ENCODE measurements around the gene DEFB131B.
"Not testable (repeated sequence)": the region's sequence is repeated elsewhere in the genome, so short reads cannot be mapped to it uniquely, and the experiment has no call there.

DEFB131B gene, protein sequence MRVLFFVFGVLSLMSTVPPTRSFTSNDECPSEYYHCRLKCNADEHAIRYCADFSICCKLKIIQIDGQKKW

DNA sequence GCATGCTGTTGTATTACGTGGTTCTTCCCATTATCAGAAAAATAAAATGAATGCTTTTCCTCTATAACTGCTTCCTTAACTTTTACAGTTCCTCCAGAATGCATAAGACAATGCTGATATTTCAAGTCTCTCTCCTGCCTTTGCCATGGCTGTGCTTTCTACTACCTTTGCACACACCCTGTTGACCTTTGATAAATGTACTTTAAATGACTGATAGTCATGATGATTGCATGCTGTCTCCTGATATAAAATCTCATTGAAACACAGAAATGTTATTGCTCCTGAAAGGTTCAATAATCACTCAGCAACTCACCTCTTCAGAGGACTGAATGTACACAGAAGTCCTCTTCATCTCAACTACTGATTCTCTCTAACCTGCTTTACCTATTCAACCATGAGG lies at the start of gene DEFB131B:
DEFB131B (plus strand) TSS at position 395 of the 400 bp plus-strand sequence; CDS start at position 395, 0 bp downstream.
- not testable (repeated sequence) for DNase-seq

DNA sequence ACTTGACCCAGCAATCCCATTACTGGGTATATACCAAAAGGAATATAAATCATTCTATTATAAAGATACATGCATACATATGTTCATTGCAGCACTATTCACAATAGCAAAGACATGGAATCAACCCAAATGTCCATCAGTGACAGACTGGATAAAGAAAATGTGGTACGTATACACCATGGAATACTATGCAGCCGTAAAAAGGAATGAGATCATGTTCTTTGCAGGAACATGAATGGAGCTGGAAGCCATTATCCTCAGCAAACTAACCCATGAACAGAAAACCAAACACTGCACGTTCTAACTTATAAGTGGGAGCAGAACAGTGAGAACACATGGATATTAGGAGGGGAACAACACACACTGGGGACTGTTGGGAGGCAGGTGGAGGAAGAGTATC lies 49.0 kb upstream of the DEFB131B start:
- DNase-seq: not testable (repeated sequence)

DNA sequence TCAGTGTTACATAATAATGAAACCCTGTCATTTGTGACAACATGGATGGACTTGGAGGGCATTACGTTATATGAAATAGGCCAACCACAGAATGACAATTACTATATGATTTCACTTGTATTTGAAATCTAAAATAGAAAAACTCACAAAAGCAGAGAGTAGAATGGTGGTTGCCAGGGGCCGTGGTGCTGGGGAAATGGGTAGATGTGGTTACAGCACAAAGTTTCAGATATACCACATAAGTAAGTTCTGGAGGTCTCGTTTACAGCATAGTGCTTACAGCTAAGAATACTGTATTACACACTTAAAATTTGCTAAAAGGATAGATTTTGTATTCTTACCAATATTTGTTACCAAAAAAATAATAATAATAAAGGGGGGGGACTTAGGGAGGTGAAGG lies 48.6 kb upstream of the DEFB131B start:
- DNase-seq: not testable (repeated sequence)

DNA sequence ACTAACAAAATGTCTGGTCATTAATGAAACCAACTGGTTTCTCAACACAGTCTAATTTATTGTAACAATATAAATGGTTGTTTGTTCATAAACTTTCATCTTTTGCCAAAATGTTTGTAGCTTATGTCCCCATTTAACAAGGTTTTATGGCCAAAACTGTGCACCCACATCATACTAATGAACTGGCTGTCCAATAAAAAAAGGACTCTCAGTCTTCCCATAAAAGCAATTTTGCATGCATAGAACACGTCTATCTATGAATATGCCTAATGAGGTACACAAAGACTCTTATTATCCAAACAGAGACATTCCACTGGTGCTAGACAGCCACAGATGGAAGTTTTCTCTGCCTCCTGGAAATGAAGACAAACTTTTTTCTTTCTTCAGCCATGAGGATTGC lies 45.4 kb upstream of the DEFB131B start, which contains the start of gene DEFB108B:
DEFB108B (plus strand) TSS at position 390 of the 400 bp plus-strand sequence; CDS start at position 390, 0 bp downstream.
- not testable (repeated sequence) for DNase-seq

DNA sequence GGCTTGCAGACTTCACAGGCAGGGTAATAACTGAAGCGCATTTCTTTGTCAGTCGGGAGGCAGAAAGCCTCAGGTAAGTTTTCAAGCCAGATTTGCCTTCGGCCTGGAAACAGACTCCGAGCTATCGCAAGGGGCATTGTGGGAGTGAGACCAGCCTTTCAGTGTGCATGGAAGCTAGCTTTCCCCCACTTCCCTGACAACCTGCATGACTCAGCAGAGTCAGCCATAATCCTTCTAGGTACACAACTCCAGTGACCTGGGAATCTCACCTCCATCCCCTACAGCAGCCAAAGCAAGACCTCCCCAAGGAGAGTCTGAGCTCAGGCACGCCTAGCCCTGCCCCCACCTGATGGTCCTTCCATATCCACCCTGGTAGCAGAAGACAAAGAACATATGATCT lies 35.5 kb upstream of the DEFB131B start:
- not testable (repeated sequence) for DNase-seq

DNA sequence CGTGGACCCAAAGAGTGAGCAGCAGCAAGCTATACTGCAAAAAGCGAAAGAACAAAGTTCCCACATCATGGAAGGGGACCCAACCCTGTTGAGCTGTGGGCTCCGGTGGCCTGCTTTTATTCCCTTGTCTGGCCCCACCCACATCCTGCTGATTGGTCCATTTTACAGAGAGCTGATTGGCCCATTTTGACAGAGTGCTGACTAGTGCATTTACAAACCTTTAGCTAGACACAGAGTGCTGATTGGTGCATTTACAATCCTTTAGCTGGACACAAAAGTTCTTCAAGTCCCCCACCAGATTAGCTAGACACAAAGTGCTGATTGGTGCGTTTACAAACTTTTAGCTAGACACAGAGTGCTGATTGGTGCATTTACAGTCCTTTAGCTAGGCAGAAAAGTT lies 34.9 kb upstream of the DEFB131B start:
- DNase-seq: not testable (repeated sequence)

DNA sequence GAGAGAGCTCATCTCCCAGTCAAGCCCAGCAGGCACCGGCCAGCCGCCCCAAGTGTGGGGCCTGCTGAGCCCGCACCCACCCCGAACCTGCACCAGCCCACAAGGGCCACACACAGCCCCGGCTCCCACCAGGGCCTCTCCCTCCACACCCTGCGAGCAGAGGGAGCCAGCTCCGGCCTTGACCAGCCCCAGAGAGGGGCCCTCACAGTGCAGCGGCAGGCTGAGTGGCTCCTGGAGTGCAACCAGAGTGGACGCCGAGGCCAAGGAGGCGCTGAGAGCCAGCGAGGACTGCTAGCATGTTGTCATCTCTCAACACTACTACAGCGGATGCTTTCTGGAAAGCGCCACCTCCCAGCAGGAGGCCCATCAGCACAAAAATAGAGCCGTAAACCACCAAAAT lies 34.4 kb upstream of the DEFB131B start:
- no peak for DNase-seq

DNA sequence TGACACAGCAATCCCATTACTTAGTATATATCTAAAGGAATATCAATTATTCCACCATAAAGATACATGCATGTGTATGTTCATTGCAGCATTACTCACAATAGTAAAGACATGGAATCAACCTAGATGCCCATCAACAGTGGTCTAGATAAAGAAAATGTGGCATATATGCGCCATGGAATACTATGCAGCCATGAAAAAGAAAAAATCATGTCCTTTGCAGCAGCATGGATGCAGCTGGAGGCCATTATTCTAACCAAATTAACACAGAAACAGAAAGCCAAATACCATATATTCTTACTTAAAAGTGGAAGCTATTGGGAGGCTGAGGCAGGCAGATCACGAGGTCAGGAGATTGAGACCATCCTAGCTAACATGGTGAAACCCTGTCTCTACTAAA lies 24.4 kb upstream of the DEFB131B start:
- not testable (repeated sequence) for DNase-seq

DNA sequence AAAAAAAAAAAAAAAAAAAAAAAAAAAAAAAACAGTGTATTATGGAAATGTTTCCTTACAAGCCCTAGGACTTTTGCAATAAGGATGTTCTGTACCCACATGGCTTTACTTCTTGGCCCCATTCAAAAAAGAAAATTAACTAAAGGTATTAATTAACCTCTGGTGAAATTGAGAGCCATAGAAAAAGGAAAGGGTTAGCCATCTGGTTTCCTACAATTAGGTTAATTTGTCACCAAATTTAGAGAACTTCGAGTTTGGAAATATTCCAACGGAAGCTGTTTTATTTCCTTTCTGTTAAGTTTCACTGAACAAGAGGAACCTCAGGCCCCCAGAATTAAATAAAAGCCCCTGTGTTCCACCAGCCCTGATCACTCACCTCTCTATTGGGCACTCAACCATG lies 22.4 kb upstream of the DEFB131B start:
- DNase-seq: not testable (repeated sequence)

DNA sequence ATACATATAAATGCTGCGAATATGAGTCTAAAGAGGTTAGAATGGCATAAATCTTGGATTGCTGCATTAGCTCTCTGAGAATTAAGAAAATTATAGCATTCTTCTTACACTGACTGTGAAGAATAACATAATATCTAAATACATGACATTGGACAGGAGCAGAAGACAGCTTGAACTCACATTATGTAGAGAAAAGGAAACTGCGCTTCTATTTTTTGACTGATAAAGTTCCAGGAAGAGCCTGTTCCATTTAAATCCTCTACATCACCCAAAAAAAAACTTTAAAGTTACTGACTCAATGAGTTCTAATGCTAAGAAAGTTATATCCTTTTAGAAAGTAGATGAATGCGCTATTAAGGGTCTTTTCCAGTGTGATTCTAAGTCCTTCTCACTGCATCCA lies 17.4 kb upstream of the DEFB131B start:
- not testable (repeated sequence) for DNase-seq

DNA sequence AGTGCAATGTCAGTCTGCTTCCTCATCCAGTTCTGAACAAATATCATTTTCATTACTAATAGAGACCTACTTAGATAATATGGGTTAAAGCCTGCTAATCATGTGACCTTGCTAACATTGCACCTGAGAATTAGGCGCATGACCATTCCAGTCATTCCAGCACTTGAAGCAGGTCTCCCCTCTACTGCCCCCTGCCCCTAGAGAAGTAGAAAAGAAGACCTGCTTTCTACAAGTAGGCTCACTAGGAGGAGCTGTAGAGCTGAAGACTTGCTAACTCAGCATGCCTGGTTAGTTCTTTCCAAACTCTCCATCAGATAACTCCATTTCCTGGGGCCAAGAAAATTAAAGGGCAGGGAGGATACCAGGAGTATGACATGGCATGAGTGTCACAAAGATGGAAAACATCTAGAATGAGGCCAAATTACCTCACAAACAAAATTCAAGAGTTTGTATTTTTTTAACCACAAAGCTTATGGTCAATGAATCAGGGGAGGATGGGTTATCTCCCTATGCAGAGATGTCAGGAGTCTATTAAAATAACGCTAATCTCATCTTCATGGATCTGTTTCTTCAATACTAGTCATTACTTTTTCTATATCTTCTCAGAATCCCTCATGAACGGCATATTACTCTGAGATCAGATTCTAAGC lies 14.2 kb upstream of the DEFB131B start:
- DNase-seq: peak; percentile 40

DNA sequence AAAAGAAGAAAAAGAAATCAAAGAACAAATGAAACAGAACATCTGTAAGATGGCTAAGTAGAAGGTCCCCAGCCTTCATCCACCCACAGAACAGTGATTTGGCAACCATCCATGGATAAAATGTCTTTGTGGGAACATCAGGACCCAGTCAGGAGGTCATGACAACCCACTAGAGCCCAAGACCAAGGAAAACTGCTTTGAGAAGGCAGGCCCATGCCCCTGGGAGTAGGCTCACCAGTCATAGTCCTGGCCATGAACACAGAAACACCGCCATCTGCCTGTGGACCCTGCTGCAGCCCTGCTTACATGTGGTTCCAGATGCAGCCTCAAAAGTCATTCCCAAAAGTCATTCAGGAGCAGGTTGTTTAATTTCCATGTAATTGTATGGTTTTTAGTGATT lies 11.0 kb upstream of the DEFB131B start:
- DNase-seq: not testable (repeated sequence)

DNA sequence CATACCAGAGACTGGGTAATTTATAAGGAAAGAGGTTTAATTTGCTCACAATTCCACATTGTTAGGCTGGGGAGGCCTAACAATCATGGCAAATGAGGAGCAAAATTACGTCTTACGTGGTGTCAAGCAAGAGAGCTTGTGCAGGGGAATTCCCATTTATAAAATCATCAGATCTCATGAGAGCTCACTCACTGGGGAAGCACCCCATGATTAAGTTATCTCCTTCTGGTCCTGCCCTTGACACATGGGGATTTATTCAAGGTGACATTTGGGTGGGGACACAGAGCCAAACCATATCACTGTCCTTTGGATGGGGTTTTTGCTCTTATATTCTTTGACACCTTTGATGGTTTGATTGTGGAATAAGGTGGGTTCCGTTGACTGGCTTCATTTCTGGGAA lies 8.3 kb upstream of the DEFB131B start:
- not testable (repeated sequence) for DNase-seq

DNA sequence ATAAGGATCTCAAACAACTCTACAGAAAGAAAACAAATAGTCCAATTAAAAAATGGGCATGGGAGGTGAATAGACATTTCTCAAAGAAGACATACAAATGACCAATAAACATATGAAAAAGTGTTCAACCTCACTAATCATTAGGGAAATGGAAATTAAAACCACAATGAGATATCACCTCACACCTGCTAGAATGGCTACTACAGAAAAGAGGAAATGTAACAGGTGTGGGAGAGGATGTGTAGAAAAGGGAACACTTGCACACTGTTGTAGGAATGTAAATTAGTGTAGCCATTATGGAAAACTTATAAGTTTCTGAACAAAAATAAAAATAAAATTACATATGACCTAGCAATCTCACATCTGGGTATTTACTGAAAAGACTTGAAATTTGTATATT lies 7.6 kb upstream of the DEFB131B start:
- DNase-seq: not testable (repeated sequence)

DNA sequence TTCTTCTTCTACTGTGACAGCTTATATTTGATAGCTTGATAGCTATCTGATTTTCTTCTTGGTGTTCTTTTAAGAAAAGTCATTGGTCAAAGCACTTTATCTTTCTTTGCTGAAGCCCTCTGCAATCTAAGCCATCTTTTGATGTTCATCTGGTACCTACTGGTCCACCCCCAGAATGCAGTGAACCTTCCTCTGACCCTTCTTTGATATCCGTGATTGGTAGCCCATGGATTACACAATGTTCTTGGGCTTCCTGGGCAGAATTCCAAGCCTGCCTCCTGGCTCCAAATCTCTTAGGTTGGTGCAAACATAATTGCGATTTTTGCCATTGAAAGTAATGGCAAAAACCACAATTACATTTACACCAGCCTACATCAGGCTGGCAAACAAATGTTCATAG lies 2.0 kb upstream of the DEFB131B start:
- not testable (repeated sequence) for DNase-seq

DNA sequence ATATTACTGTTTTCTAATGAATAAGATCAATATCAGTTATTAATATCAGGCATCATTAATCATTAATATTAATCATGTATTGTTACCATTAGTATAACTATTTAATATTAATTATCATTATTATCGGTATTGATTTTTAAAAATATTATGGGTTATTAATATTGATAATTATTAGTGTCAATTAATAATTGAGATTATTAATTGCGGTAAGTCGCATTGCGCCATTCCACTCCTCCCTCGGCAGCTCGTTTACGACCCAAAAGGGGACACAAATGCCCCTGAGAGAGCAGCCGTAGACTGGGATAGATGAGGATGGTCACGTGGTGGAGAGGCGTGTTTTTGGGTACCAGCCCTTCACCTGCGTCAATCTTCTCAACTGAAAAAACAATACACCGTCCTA lies 7.6 kb downstream of the DEFB131B start:
- not testable (repeated sequence) for DNase-seq

DNA sequence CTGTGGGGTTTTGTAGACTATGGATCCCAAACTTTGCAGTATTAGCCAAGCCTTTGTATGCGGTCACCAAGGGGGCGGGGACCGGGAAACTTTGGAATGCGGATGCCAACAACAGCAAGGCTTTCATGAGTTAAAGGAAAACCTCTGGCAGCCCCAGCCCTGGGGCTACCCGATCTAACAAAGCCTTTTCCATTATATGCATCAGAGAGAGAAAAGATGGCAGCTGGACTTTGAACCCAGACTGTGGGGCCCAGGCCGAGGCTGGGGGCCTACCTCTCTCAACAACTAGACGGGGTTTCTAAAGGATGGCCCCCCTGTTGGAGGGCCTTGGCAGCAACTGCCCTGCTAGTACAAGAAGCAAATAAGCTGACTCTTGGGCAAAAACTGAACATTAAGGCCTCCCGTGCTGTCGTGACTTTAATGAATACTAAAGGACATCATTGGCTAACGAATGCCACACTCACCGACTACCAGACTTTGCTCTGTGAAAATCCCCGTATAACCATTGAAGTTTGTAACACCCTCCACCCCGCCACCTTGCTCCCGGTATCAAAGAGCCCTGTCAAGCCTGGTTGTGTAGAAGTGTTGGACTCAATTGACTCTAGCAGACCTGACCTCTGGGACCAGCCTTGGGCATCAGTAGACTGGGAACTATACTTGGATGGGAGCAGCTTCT lies 10.2 kb downstream of the DEFB131B start:
- not testable (repeated sequence) for DNase-seq

DNA sequence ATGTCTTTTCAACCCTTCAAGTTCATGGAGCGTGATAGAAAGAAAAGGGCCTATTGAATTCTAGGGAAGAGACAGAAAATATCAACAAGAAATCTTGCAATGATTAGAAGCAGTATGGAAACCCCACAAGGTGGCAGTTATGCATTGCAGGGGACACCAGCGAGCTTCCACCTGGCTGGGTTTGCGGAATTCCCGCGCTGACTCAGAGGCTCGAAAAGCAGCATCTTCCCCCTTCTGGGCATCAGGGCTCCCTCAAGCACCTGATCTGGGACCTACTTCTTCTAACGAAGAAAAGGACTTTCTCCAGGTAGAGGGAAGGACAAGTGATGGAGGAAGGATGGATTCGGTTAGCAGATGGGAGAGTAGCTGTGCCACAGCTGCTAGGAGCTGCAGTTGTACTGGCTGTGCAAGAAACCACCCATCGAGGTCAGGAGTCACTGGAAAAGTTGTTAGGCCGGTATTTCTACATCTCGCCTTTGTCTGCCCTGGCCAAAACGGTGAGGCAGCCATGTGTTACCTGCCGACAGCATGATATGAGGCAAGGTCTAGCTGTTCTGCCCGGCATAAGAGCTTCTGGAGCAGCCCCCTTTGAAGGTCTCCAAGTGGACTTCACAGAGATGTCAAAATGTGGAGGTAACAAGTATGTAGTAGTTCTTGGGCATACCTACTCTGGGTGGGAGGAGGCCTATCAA lies 11.1 kb downstream of the DEFB131B start:
- DNase-seq: not testable (repeated sequence)

DNA sequence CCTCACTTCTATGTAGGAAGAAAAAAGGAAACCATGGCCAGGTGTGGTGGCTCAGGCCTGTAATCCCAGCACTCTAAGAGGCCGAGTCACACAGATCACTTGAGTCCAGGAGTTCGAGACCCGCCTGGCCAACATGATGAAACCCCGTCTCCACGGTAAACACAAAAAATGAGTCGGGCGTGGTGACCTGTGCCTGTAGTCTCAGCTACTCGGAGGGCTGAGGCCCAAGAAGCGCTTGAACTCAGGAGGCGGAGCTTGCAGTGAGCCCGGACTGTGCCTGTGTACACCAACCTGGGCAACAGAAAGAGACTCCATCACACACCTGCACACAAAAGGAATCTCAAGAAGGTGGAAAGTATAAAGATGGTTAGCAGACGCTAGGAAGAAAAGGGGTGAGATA lies 17.7 kb downstream of the DEFB131B start:
- no peak for DNase-seq

DNA sequence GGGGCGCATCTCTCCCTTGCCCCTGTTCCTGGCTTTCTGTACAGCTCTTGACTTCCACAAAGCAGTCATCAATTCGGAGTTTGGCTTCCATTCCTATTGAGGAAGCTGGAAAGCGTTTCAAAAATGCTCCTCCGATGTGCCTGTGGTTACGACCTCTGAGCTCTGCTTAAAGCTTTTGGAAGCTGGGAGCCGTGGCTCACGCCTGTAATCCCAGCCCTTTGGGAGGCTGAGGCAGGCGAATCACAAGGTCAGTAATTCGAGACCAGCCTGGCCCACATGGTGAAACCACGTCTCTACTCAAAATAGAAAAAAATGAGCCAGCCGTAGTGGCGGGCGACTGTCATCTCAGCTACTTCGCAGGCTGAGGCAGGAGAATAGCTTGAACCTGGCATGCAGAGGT lies 22.9 kb downstream of the DEFB131B start:
- DNase-seq: not testable (repeated sequence)

DNA sequence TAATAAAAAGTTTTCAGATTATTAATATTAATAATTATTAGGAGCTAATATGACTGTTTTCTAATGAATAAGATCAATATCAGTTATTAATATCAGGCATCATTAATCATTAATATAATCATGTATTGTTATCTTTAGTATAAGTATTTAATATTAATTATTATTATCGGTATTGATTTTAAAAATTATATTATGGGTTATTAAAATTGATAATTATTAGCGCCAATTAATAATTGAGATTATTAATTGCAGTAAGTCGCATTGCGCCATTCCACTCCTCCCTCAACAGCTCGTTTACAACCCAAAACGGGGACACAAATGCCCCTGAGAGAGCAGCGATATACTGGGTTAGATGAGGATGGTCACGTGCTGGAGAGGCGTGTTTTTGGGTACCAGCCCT lies 30.0 kb downstream of the DEFB131B start:
- no peak for DNase-seq

DNA sequence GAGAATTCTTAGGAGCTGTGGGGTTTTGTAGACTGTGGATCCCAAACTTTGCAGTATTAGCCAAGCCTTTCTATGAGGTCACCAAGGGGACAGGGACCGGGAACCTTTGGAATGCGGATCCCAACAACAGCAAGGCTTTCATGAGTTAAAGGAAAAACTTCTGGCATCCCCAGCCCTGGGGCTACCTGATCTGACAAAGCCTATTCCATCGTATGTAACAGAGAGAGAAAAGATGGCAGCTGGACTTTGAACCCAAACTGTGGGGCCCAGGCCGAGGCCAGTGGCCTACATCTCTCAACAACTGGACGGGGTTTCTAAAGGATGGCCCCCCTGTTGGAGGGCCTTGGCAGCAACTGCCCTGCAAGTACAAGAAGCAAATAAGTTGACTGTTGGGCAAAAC lies 32.5 kb downstream of the DEFB131B start:
- not testable (repeated sequence) for DNase-seq

DNA sequence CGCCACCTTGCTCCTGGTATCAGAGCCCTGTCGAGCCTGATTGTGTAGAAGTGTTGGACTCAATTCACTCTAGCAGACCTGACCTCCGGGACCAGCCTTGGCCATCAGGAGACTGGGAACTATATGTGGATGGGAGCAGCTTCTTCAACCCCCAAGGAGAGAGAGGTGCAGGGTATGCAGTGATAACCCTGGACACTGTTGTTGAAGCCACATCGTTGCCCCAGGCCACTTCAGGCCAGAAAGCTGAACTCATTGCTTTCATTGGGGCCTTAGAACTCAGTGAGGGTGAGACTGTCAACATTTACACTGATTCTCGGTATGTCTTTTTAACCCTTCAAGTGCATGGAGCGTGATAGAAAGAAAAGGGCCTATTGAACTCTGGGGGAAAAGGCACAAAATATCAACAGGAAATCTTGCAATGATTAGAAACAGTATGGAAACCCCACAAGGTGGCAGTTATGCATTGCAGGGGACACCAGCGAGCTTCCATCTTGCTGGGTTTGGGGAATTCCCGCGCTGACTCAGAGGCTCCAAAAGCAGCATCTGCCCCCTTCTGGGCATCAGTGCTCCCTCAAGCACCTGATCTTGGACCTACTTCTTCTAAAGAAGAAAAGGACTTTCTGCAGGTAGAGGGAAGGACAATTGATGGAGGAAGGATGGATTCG lies 33.2 kb downstream of the DEFB131B start:
- not testable (repeated sequence) for DNase-seq
